Measurements from ENCODE around the gene SORCS2. TPM values are rescaled to one million over a fixed set of nuclear protein-coding genes. Genes with fewer than 3 reads are reported as not detected.

The SORCS2 gene
- total and polyA plus RNA-seq, 2 of the 4 experiments (the other 2 are of a cell fraction) = 0.36 to 0.62 TPM

GRCh38 chr4:7711307-7711963 lies 519.1 kb downstream of the SORCS2 start:
- Histone ChIP-seq H3K9me3 (ENCODE audit: control insufficient read depth, insufficient read depth, low read length) (peaks cover 5% of the 10 kb centered on the region), H4K5ac (ENCODE audit: low read depth, low read length) (no peak overlapping the region), H4K20me1 (ENCODE audit: insufficient read depth, low read length) (no peaks in the 10 kb centered on the region), H2BK20ac (ENCODE audit: low read depth, low read length) (no peak overlapping the region), H3K27ac (ENCODE audit: insufficient read depth, low read length) (no peak overlapping the region), H2AK9ac (replicated peaks; ENCODE audit: low read depth, low read length, poor library complexity) (no peak overlapping the region), H4K8ac (ENCODE audit: low read depth in 2 of 2, low read length in 2 of 2) (no peak overlapping the region), H3K56ac (ENCODE audit: extremely low read depth, insufficient read depth, low read length) (no peak overlapping the region), H3K4ac (ENCODE audit: low read depth, low read length) (no peak overlapping the region), H3K36me3 (ENCODE audit: control insufficient read depth, insufficient read depth, low read length) (no peaks in the 10 kb centered on the region), H3K4me3 (ENCODE audit: insufficient read depth, low read depth, low read length) (no peak overlapping the region), H3K4me2 (ENCODE audit: low read depth, low read length) (no peak overlapping the region), H2AK5ac (ENCODE audit: low read depth, low read length) (no peak overlapping the region), H3K4me1 (ENCODE audit: control insufficient read depth, insufficient read depth, low read length) (no peaks in the 10 kb centered on the region), H3K18ac (ENCODE audit: low read depth, low read length) (no peak overlapping the region), H3K14ac (replicated peaks; ENCODE audit: low read depth, low read length) (no peak overlapping the region), H2BK120ac (ENCODE audit: low read depth, low read length) (no peak overlapping the region), H3K9me1 (ENCODE audit: insufficient read depth, low read length) (no peaks in the 10 kb centered on the region), H3K79me1 (ENCODE audit: low read depth in 1 of 2, low read length in 2 of 2) (no peaks in the 10 kb centered on the region), H2AFZ (replicated peaks; ENCODE audit: low read length, poor library complexity) (no peak overlapping the region), H2BK15ac (ENCODE audit: low read depth, low read length) (no peak overlapping the region), H3K9ac (ENCODE audit: low read depth, low read length) (no peak overlapping the region), H2BK5ac (ENCODE audit: low read depth, low read length, poor library complexity, severe bottlenecking) (no peak overlapping the region), H4K91ac (ENCODE audit: insufficient read depth, low read depth, low read length) (no peak overlapping the region), H3K27me3 (ENCODE audit: control insufficient read depth, insufficient read depth, low read length) (peaks cover 48% of the 10 kb centered on the region), H3K23ac (ENCODE audit: low read depth, low read length) (no peak overlapping the region)
- intact Hi-C loops (cut with micrococcal nuclease) = no loop called here
- POLR2A ChIA-PET (ENCODE audit: unreplicated experiment) = no interaction called here
- ATAC-seq (ENCODE audit: low read depth) (no peak), DNase-seq (no peak)
- dilution Hi-C loops (cut with HindIII; ENCODE audit: low sequenced_read_pairs, unreplicated experiment) = no loop called here
- in situ Hi-C loops (cut with MboI; ENCODE audit: low sequenced_read_pairs) = no loop called here
- CTCF ChIA-PET = no interaction called here
- 73% methylated on average over 2 of the region's 10 CpGs; no CpG with 5 or more reads in 1 of the 2 experiments for WGBS, 2 experiments (ENCODE audit: extremely low coverage in 2 of 2, insufficient read length in 1 of 2)
- no TSS peak for BruUV-seq (replicated peaks)
- TF ChIP-seq SMC3 (IDR thresholded peaks at IDR 0.05; ENCODE audit: low read depth, low read length) (no peak), RFX5 (IDR thresholded peaks at IDR 0.05; ENCODE audit: low read depth, low read length) (no peak), MAZ (IDR thresholded peaks at IDR 0.05; ENCODE audit: borderline replicate concordance, low read depth, low read length) (no peak), FOS (IDR thresholded peaks at IDR 0.05; ENCODE audit: low read depth, low read length) (no peak), CTCF (conservative IDR thresholded peaks at IDR 0.05; ENCODE audit: low read depth, low read length) (no peak), RAD21 (IDR thresholded peaks at IDR 0.05; ENCODE audit: low read length) (no peak), POLR2A (IDR thresholded peaks at IDR 0.05; ENCODE audit: low read depth, low read length) (no peak), CHD1 (IDR thresholded peaks at IDR 0.05; ENCODE audit: low read depth, low read length) (no peak), ELK1 (IDR thresholded peaks at IDR 0.05; ENCODE audit: borderline replicate concordance, low read depth, low read length) (no peak), MAFK (IDR thresholded peaks at IDR 0.05; ENCODE audit: low read depth, low read length) (no peak), CEBPB (IDR thresholded peaks at IDR 0.05; ENCODE audit: low read depth, low read length) (no peak), RCOR1 (IDR thresholded peaks at IDR 0.05; ENCODE audit: insufficient replicate concordance, low read length) (no peak)
